ENCODE data around the gene WIF1. TPM values are rescaled to one million over a fixed set of nuclear protein-coding genes. Genes with fewer than 3 reads are reported as not detected.

WIF1 gene
- total and polyA plus RNA-seq, 2 of the 8 experiments (the other 6 are each of a cell fraction or from before 2014, with no cell fraction given): 1.8 to 9.1 TPM

GRCh38 chr12:65082406-65082805 is 38.7 kb downstream of the WIF1 start:
- no peaks in the 10 kb centered on the region for H4K20me1 ChIP-seq (replicated peaks in 1 of 2; ENCODE audit: control insufficient read depth in 1 of 2, insufficient read depth in 2 of 2, low read length in 2 of 2)
- no peak overlapping the region for H2BK15ac ChIP-seq (ENCODE audit: low read length)
- no peak overlapping the region for H3K18ac ChIP-seq (ENCODE audit: extremely low read depth, low read length)
- no peak overlapping the region for H3K4me3 ChIP-seq (ENCODE audit: extremely low read depth in 1 of 4, insufficient read depth in 2 of 4, low read depth in 3 of 4, low read length in 4 of 4)
- H3K27me3 ChIP-seq (replicated peaks in 1 of 4; ENCODE audit: control insufficient read depth in 3 of 4, extremely low read depth in 1 of 4, insufficient read depth in 3 of 4, low read length in 3 of 4): no peaks in the 10 kb centered on the region
- H2AFZ ChIP-seq (ENCODE audit: low read length): no peak overlapping the region
- no peak overlapping the region for H2BK120ac ChIP-seq (replicated peaks; ENCODE audit: low read depth, low read length)
- POLR2A ChIA-PET (ENCODE audit: partially characterized antibody): no interaction called here
- no peak overlapping the region for H2BK12ac ChIP-seq (ENCODE audit: low read depth, low read length)
- no peak overlapping the region for H2BK5ac ChIP-seq (ENCODE audit: low read depth, low read length)
- no peaks in the 10 kb centered on the region for H3K79me2 ChIP-seq (ENCODE audit: control insufficient read depth in 1 of 2, insufficient read depth in 2 of 2, low read length in 2 of 2)
- no peak overlapping the region for H2AK5ac ChIP-seq (ENCODE audit: low read depth, low read length)
- H4K91ac ChIP-seq (replicated peaks; ENCODE audit: insufficient read length, low read length): no peak overlapping the region
- H4K8ac ChIP-seq (ENCODE audit: extremely low read depth, insufficient read depth, low read length): no peak overlapping the region
- H3K14ac ChIP-seq (ENCODE audit: insufficient read length): no peak overlapping the region
- no peak overlapping the region for H3K9ac ChIP-seq (replicated peaks in 1 of 4; ENCODE audit: extremely low read depth in 1 of 4, low read depth in 3 of 4, low read length in 3 of 4)
- no peaks in the 10 kb centered on the region for H3K36me3 ChIP-seq (ENCODE audit: control insufficient read depth in 2 of 4, insufficient read depth in 4 of 4, low read length in 3 of 4)
- CTCF ChIA-PET (ENCODE audit: partially characterized antibody): interaction anchor here (1.4 kb wide), 1 partner anchor 11 kb away, joined by 3 read pairs; no protein-coding TSS in a partner anchor
- H3K27ac ChIP-seq (ENCODE audit: low read depth, low read length): no peak overlapping the region
- no peak overlapping the region for H3K4ac ChIP-seq (replicated peaks; ENCODE audit: insufficient read length, low read depth, low read length)
- H4K5ac ChIP-seq (ENCODE audit: insufficient read length, low read depth, low read length): no peak overlapping the region
- no peaks in the 10 kb centered on the region for H3K9me3 ChIP-seq (ENCODE audit: insufficient read depth in 2 of 2, low read depth in 1 of 2, low read length in 1 of 2)
- H3K23me2 ChIP-seq (ENCODE audit: low read depth, low read length): no peaks in the 10 kb centered on the region
- no peak overlapping the region for H3K4me2 ChIP-seq (ENCODE audit: insufficient read depth in 1 of 2, low read depth in 2 of 2, low read length in 2 of 2)
- peaks cover 0 to 5% (median 1%) of the 10 kb centered on the region in 4 experiments; a peak in 3 of 7 replicates for H3K4me1 ChIP-seq (replicated peaks in 1 of 4; ENCODE audit: control insufficient read depth in 3 of 4, insufficient read depth in 4 of 4, low read length in 3 of 4)
- H3K56ac ChIP-seq (replicated peaks; ENCODE audit: insufficient read length, low read depth, low read length): no peak overlapping the region
- no peak overlapping the region for H3K23ac ChIP-seq (ENCODE audit: insufficient read length)
- no peak overlapping the region for H2BK20ac ChIP-seq (ENCODE audit: low read length)
- DNase-seq (ENCODE audit: low read depth in 1 of 2, low spot score in 2 of 2) (no peak), FAIRE-seq (no peak)
- no peaks in the 10 kb centered on the region for H3K79me1 ChIP-seq (ENCODE audit: low read depth, low read length)
- TF ChIP-seq ATF3 (IDR thresholded peaks at IDR 0.05; ENCODE audit: insufficient read depth, low read depth, low read length) (no peak), SP4 (IDR thresholded peaks at IDR 0.05; ENCODE audit: low read length) (no peak), TEAD4 (IDR thresholded peaks at IDR 0.05; ENCODE audit: low read depth, low read length) (no peak), SIX5 (IDR thresholded peaks at IDR 0.05; ENCODE audit: low read depth, low read length) (no peak), HDAC6 (IDR thresholded peaks at IDR 0.05; ENCODE audit: low read depth, low read length) (no peak), EGR1 (IDR thresholded peaks at IDR 0.05; ENCODE audit: borderline replicate concordance, low read depth, low read length) (no peak), TAF7 (optimal IDR thresholded peaks at IDR 0.05; ENCODE audit: borderline replicate concordance, low read depth, low read length) (no peak), TAF1 (IDR thresholded peaks at IDR 0.05; ENCODE audit: low read depth, low read length) (no peak), CTCF (IDR thresholded peaks at IDR 0.05; ENCODE audit: control extremely low read depth in 1 of 3, insufficient read depth in 1 of 3, low read depth in 1 of 3, low read length in 3 of 3) (no peak), ASH2L (IDR thresholded peaks at IDR 0.05; ENCODE audit: low read length) (no peak), SRF (IDR thresholded peaks at IDR 0.05; ENCODE audit: low read depth, low read length) (no peak), TCF12 (IDR thresholded peaks at IDR 0.05; ENCODE audit: low read depth, low read length) (no peak), SP1 (IDR thresholded peaks at IDR 0.05; ENCODE audit: low read depth, low read length) (no peak), JUN (IDR thresholded peaks at IDR 0.05; ENCODE audit: low read depth, low read length) (no peak), POLR2A (IDR thresholded peaks at IDR 0.05; ENCODE audit: control extremely low read depth in 1 of 2, low read depth in 2 of 2, low read length in 2 of 2) (no peak)

All from H1 (cell line).